Neural crest cell (in vitro differentiated cells): ENCODE results near the gene DUSP6. TPM values are rescaled to one million over a fixed set of nuclear protein-coding genes. Genes with fewer than 3 reads are reported as not detected.

Experiments used
- DNase-seq: peaks from one replicate; pipeline ENCODE4 v3.0.0; 2021; ENCODE audit warnings: low read depth, mixed read lengths, low spot score
- H3K27ac Mint-ChIP-seq: one replicate; pipeline ENCODE4 v1.8.0; 2021; ENCODE audit warnings: mild to moderate bottlenecking, mixed read lengths; ENCODE audit not compliant: unreplicated experiment
- H3K27me3 Mint-ChIP-seq: 2 replicates; pipeline ENCODE4 v1.8.0; 2021; ENCODE audit warnings: low read depth, mild to moderate bottlenecking, mixed read lengths
- H3K36me3 Mint-ChIP-seq: 2 replicates; pipeline ENCODE4 v1.8.0; 2021; ENCODE audit warnings: low read depth, mild to moderate bottlenecking, mixed read lengths
- H3K4me1 Mint-ChIP-seq: 2 replicates; pipeline ENCODE4 v1.8.0; 2021; ENCODE audit warnings: mixed read lengths
- H3K4me3 Mint-ChIP-seq: one replicate; pipeline ENCODE4 v1.8.0; 2021; ENCODE audit warnings: mild to moderate bottlenecking, mixed read lengths
- H3K9me3 Mint-ChIP-seq: 2 replicates; pipeline ENCODE4 v1.8.0; 2021; ENCODE audit warnings: mixed read lengths
- total RNA-seq: library from RNA; stranded (reverse); gene quantifications from 2 replicates; pipeline ENCODE4 v1.2.1, GENCODE V29; 2021
- TF ChIP-seq, protein P1 (sequence below): fragments of 200-600 bp; sonication (generic); conservative IDR thresholded peaks from 2 replicates; pipeline ENCODE4 v1.5.0; 2021; ENCODE audit warnings: antibody characterized with exemption, mild to moderate bottlenecking

DUSP6 gene
- total RNA-seq, 1 donor from 2014 or later = 112 TPM

GRCh38 chr12:89384807-89385206, 32.5 kb upstream of the DUSP6 start:
- Mint-ChIP-seq H3K27ac (no peak overlapping the region), H3K4me3 (no peak overlapping the region), H3K9me3 (no peaks in the 10 kb centered on the region), H3K27me3 (no peaks in the 10 kb centered on the region), H3K36me3 (no peaks in the 10 kb centered on the region), H3K4me1 (peaks cover 34% of the 10 kb centered on the region)
- TF ChIP-seq, protein P1, sequence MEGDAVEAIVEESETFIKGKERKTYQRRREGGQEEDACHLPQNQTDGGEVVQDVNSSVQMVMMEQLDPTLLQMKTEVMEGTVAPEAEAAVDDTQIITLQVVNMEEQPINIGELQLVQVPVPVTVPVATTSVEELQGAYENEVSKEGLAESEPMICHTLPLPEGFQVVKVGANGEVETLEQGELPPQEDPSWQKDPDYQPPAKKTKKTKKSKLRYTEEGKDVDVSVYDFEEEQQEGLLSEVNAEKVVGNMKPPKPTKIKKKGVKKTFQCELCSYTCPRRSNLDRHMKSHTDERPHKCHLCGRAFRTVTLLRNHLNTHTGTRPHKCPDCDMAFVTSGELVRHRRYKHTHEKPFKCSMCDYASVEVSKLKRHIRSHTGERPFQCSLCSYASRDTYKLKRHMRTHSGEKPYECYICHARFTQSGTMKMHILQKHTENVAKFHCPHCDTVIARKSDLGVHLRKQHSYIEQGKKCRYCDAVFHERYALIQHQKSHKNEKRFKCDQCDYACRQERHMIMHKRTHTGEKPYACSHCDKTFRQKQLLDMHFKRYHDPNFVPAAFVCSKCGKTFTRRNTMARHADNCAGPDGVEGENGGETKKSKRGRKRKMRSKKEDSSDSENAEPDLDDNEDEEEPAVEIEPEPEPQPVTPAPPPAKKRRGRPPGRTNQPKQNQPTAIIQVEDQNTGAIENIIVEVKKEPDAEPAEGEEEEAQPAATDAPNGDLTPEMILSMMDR = no peak
- DNase-seq = no peak

DNA sequence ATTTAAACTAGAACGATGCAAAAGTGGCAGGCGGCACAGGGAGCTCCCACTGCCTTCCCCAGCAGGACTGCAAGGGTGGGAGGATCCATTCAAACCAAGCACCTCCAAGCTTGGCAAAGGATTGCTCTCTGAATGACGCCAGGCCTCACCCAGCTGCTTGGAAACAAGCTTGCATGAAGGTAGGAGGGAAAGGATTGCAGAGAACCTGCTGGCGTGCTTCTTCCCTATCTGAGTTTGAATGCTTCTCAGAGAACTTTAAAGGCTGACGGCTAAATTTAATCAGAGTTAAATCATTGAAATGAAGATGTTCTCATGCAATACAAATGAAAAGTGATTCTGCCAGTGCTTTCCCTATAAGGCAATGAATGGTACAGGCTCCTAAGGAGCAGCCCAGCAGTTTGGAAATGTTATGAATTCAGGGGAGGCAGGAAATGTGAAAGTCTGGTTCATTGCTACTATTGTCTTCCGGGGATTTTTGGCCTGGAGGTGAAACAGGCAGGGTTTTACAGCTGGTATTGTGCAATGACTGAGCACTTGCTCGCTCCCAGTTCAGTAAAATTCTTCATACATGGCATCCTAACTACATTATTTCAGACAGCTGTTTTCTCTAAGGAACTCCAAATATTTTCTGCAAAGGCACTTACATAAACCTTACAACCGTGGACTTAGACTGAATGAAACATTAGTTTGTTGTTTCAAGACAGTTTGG, 31.9 kb upstream of the DUSP6 start:
- no peak for DNase-seq
- TF ChIP-seq, protein P1 = no peak
- peaks cover 37% of the 10 kb centered on the region for H3K4me1 Mint-ChIP-seq
- no peaks in the 10 kb centered on the region for H3K9me3 Mint-ChIP-seq
- H3K27me3 Mint-ChIP-seq = no peaks in the 10 kb centered on the region
- no peak overlapping the region for H3K4me3 Mint-ChIP-seq
- no peaks in the 10 kb centered on the region for H3K36me3 Mint-ChIP-seq
- no peak overlapping the region for H3K27ac Mint-ChIP-seq

GRCh38 chr12:89383235-89384049, 31.1 kb upstream of the DUSP6 start:
- no peak for DNase-seq
- Mint-ChIP-seq H3K4me3 (no peak overlapping the region), H3K27me3 (no peaks in the 10 kb centered on the region), H3K36me3 (no peaks in the 10 kb centered on the region), H3K9me3 (no peaks in the 10 kb centered on the region), H3K27ac (peak overlapping the region; percentile 58), H3K4me1 (peaks cover 37% of the 10 kb centered on the region)
- TF ChIP-seq, protein P1 = no peak

- Mint-ChIP-seq H3K4me3 (no peak overlapping the region), H3K4me1 (peaks cover 37% of the 10 kb centered on the region), H3K27ac (no peak overlapping the region), H3K9me3 (no peaks in the 10 kb centered on the region), H3K27me3 (no peaks in the 10 kb centered on the region), H3K36me3 (no peaks in the 10 kb centered on the region)
- DNase-seq = no peak
- TF ChIP-seq, protein P1 = no peak
Measured at GRCh38 chr12:89382328-89382727, 30.0 kb upstream of the DUSP6 start.

- Mint-ChIP-seq H3K9me3 (peaks cover 9% of the 10 kb centered on the region), H3K27ac (no peak overlapping the region), H3K27me3 (no peaks in the 10 kb centered on the region), H3K36me3 (no peaks in the 10 kb centered on the region), H3K4me3 (no peak overlapping the region), H3K4me1 (peaks cover 32% of the 10 kb centered on the region)
- no peak for DNase-seq
- TF ChIP-seq, protein P1 = no peak
Measured at GRCh38 chr12:89379839-89380467, 27.7 kb upstream of the DUSP6 start.
